Midbrain (tissue), 1 donor: Measurements from ENCODE around the gene LCA5L.
"Not testable (repeated sequence)": the region's sequence is repeated elsewhere in the genome, so short reads cannot be mapped to it uniquely, and the experiment has no call there.

Experiments used
- DNase-seq: peaks from one replicate; lab custom pipeline; 2025; lab: John Stamatoyannopoulos, UW

Gene LCA5L

GRCh38 chr21:39451332-39452206 is 6.0 kb upstream of the LCA5L start, which contains the start of gene SH3BGR:
Gene SH3BGR, plus strand, starts transcription at chr21:39451970. Its CDS starts 127 bp downstream, at chr21:39452097.
- DNase-seq = peak; percentile 79

GRCh38 chr21:39447264-39447663 is 1.7 kb upstream of the LCA5L start:
- DNase-seq = no peak

GRCh38 chr21:39444421-39445180 is 977 bp downstream of the LCA5L start:
- DNase-seq = peak; percentile 47

- DNase-seq = peak; percentile 19
Observed at GRCh38 chr21:39441502-39442475, 3.8 kb downstream of the LCA5L start.

- DNase-seq = no peak
Observed at GRCh38 chr21:39439232-39439631, 6.3 kb downstream of the LCA5L start.

- no peak for DNase-seq
Observed at GRCh38 chr21:39434950-39435349, 10.6 kb downstream of the LCA5L start.

- no peak for DNase-seq
Observed at GRCh38 chr21:39430954-39431353, 14.6 kb downstream of the LCA5L start.

- DNase-seq = no peak
Observed at GRCh38 chr21:39430457-39430856, 15.1 kb downstream of the LCA5L start.

GRCh38 chr21:39430016-39430415 is 15.6 kb downstream of the LCA5L start:
- no peak for DNase-seq

GRCh38 chr21:39429445-39429844 is 16.1 kb downstream of the LCA5L start:
- DNase-seq = no peak

- DNase-seq = no peak
Observed at GRCh38 chr21:39422527-39423241, 22.9 kb downstream of the LCA5L start.

GRCh38 chr21:39419204-39419603 is 26.4 kb downstream of the LCA5L start:
- not testable (repeated sequence) for DNase-seq

GRCh38 chr21:39406065-39406464 is 39.5 kb downstream of the LCA5L start:
- no peak for DNase-seq

GRCh38 chr21:39400173-39400572 is 45.4 kb downstream of the LCA5L start:
- DNase-seq = no peak

- DNase-seq = no peak
Observed at GRCh38 chr21:39397646-39398385, 47.8 kb downstream of the LCA5L start.

- DNase-seq = no peak
Observed at GRCh38 chr21:39392981-39393380, 52.6 kb downstream of the LCA5L start.

- no peak for DNase-seq
Observed at GRCh38 chr21:39390212-39390765, 55.3 kb downstream of the LCA5L start.

- DNase-seq = no peak
Observed at GRCh38 chr21:39388811-39389155, 56.8 kb downstream of the LCA5L start.

- DNase-seq = peak; percentile 87
Observed at GRCh38 chr21:39388038-39388810, 57.4 kb downstream of the LCA5L start.
